ENCODE measurements around the gene DCTN2.
A peak's percentile ranks its signal among the peaks of the same experiment; 100 is the strongest.

Gene DCTN2

GRCh38 chr12:57528176-57528575, 18.8 kb downstream of the DCTN2 start:
- no peak for DNase-seq (ENCODE audit: low read depth)
- no peak overlapping the region for H3K4me3 ChIP-seq (ENCODE audit: control insufficient read depth, low read depth, low read length)
- no peak for TF ChIP-seq CTCF (conservative IDR thresholded peaks at IDR 0.05; ENCODE audit: control insufficient read depth, insufficient read depth, low read depth, low read length)

GRCh38 chr12:57527184-57527583, 19.8 kb downstream of the DCTN2 start:
- DNase-seq (ENCODE audit: low read depth): no peak
- H3K4me3 ChIP-seq (ENCODE audit: control insufficient read depth, low read depth, low read length): no peak overlapping the region
- no peak for TF ChIP-seq CTCF (conservative IDR thresholded peaks at IDR 0.05; ENCODE audit: control insufficient read depth, insufficient read depth, low read depth, low read length)

DNA sequence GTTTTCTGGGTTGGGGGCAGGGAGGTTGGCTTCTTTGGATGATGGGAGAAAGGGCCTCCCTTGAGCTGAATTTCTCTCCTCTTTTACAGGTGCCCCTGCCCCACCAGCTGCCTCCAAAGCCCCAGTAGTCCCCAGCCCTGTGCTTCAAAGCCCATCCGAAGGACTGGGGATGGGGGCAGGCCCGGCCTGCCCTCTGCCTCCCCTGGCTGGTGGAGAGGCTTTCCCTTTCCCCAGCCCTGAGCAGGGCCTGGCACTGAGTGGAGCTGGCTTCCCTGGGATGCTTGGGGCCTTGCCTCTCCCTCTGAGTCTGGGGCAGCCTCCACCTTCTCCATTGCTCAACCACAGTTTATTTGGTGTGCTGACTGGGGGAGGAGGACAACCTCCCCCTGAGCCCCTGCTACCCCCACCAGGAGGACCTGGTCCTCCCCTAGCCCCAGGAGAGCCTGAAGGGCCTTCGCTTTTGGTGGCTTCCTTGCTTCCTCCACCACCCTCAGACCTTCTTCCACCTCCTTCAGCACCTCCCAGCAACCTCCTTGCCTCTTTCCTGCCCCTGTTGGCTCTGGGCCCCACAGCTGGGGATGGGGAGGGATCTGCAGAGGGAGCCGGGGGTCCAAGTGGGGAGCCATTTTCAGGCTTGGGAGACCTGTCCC, 20.4 kb downstream of the DCTN2 start:
- DNase-seq (ENCODE audit: low read depth): no peak
- no peak for TF ChIP-seq CTCF (conservative IDR thresholded peaks at IDR 0.05; ENCODE audit: control insufficient read depth, insufficient read depth, low read depth, low read length)
- H3K4me3 ChIP-seq (ENCODE audit: control insufficient read depth, low read depth, low read length): no peak overlapping the region

DNA sequence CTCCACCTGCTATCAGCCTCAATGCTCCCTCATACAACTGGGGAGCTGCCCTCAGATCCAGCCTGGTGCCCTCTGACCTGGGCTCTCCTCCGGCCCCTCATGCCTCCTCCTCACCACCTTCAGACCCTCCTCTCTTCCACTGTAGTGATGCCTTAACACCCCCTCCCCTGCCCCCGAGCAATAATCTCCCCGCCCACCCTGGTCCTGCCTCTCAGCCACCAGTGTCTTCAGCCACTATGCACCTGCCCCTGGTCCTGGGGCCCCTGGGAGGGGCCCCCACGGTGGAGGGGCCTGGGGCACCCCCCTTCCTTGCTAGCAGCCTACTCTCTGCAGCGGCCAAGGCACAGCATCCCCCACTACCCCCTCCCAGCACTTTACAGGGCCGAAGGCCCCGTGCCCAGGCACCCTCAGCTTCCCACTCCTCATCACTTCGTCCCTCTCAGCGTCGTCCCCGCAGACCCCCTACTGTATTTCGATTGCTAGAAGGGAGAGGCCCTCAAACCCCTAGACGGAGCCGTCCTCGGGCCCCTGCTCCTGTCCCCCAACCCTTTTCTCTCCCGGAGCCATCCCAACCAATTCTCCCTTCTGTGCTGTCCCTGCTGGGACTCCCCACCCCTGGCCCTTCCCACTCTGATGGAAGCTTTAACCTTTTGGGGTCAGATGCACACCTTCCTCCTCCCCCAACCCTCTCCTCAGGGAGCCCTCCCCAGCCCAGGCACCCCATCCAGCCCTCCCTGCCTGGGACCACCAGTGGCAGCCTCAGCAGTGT, 21.2 kb downstream of the DCTN2 start:
- no peak for DNase-seq (ENCODE audit: low read depth)
- no peak overlapping the region for H3K4me3 ChIP-seq (ENCODE audit: control insufficient read depth, low read depth, low read length)
- TF ChIP-seq CTCF (conservative IDR thresholded peaks at IDR 0.05; ENCODE audit: control insufficient read depth, insufficient read depth, low read depth, low read length): no peak

GRCh38 chr12:57524814-57525614, 22.0 kb downstream of the DCTN2 start:
- no peak for DNase-seq (ENCODE audit: low read depth)
- TF ChIP-seq CTCF (conservative IDR thresholded peaks at IDR 0.05; ENCODE audit: control insufficient read depth, insufficient read depth, low read depth, low read length): no peak
- H3K4me3 ChIP-seq (ENCODE audit: control insufficient read depth, low read depth, low read length): no peak overlapping the region

GRCh38 chr12:57523706-57524614, 23.0 kb downstream of the DCTN2 start:
- no peak for DNase-seq (ENCODE audit: low read depth)
- peak overlapping the region; percentile 87 for H3K4me3 ChIP-seq (ENCODE audit: control insufficient read depth, low read depth, low read length)
- no peak for TF ChIP-seq CTCF (conservative IDR thresholded peaks at IDR 0.05; ENCODE audit: control insufficient read depth, insufficient read depth, low read depth, low read length)
